GM12878 (cell line): ENCODE results near the gene DOCK9. TPM values are rescaled to one million over a fixed set of nuclear protein-coding genes. Genes with fewer than 3 reads are reported as not detected.

Experiments used
- ATAC-seq: fragments of 200-7000 bp; cut with Tn5 transposase; 3 replicates; pipeline ENCODE4 v1.9.1; 2020; ENCODE audit warnings: mild to moderate bottlenecking, moderate library complexity
- BruUV-seq: library from RNA; stranded (reverse); fragments of 400-500 nt; replicated peaks from 2 replicates; lab custom pipeline; 2021; lab: Mats Ljungman, UMichigan
- CTCF ChIA-PET: fragments of 300-600 bp; sonication (Branson Sonifier 250); formaldehyde crosslinking; extraction: SDS; loops from one replicate; lab custom pipeline; 2021; ENCODE audit warnings: inconsistent platforms; lab: Yijun Ruan, JAX
- POLR2A ChIA-PET: fragments of 350-600 bp; formaldehyde crosslinking; extraction: SDS; loops from one replicate; lab custom pipeline; 2021; ENCODE audit warnings: inconsistent platforms; lab: Charles Lee
- RAD21 ChIA-PET: fragments of 300-600 bp; sonication (Branson Sonifier 250); formaldehyde crosslinking; loops from one replicate; lab custom pipeline; 2023; ENCODE audit warnings: antibody characterized with exemption; ENCODE audit not compliant: unreplicated experiment; lab: Charles Lee
- SMC1A ChIA-PET: fragments of 300-600 bp; sonication (Branson Sonifier 250); formaldehyde crosslinking; loops from one replicate; lab custom pipeline; 2023; ENCODE audit not compliant: unreplicated experiment, uncharacterized antibody; lab: Charles Lee
- DNase-seq: peaks from one replicate; pipeline ENCODE4 v3.0.0-alpha.2; 2011; ENCODE audit warnings: low read depth, low spot score
- FAIRE-seq: peaks from 3 replicates; lab custom pipeline; 2011; peaks lifted over from hg19 to GRCh38; lab: Jason Lieb, UNC
- H2AFZ ChIP-seq: 2 replicates; pipeline ENCODE4 v1.6.0; 2011; ENCODE audit warnings: low read depth, low read length, control low read depth; ENCODE audit not compliant: control insufficient read depth
- H3K27ac ChIP-seq: 2 replicates; pipeline ENCODE4 v1.5.1; 2011; ENCODE audit warnings: control low read depth; ENCODE audit not compliant: control insufficient read depth, insufficient read depth
- H3K27me3 ChIP-seq, 2 experiments: replicated peaks in 1 of 2; 2 replicates each; pipeline versions ENCODE4 v1.6.0 to v1.6.1; 2011; ENCODE audit warnings: low read length in 1 of 2; ENCODE audit not compliant: control insufficient read depth in 2 of 2, insufficient read depth in 2 of 2
- H3K36me3 ChIP-seq, 2 experiments: 2 replicates each; pipeline ENCODE4 v1.5.1; 2011; ENCODE audit warnings: low read length in 1 of 2; ENCODE audit not compliant: control insufficient read depth in 2 of 2, insufficient read depth in 2 of 2
- H3K4me1 ChIP-seq: 2 replicates; pipeline ENCODE4 v1.6.1; 2011; ENCODE audit warnings: mild to moderate bottlenecking, low read length, moderate library complexity, mixed read lengths; ENCODE audit not compliant: control insufficient read depth, insufficient read depth
- H3K4me2 ChIP-seq: 2 replicates; pipeline ENCODE4 v1.6.0; 2011; ENCODE audit warnings: control low read depth; ENCODE audit not compliant: control insufficient read depth, insufficient read depth
- H3K4me3 ChIP-seq: fragments of 200-600 bp; sonication (generic); 2 replicates; pipeline ENCODE4 v1.5.1; 2016
- H3K79me2 ChIP-seq: 2 replicates; pipeline ENCODE4 v1.6.0; 2011; ENCODE audit warnings: low read length; ENCODE audit not compliant: control insufficient read depth, insufficient read depth
- H3K9ac ChIP-seq: 2 replicates; pipeline ENCODE4 v1.8.0; 2011; ENCODE audit warnings: low read length, control low read depth, mixed read lengths; ENCODE audit not compliant: control insufficient read depth, insufficient read depth
- H3K9me3 ChIP-seq: replicated peaks from 3 replicates; pipeline ENCODE4 v1.5.1; 2011; ENCODE audit warnings: mild to moderate bottlenecking, low read length; ENCODE audit not compliant: control insufficient read depth, insufficient read depth
- H4K20me1 ChIP-seq: 2 replicates; pipeline ENCODE4 v1.6.0; 2011; ENCODE audit not compliant: control insufficient read depth, insufficient read depth
- BCL11A ChIP-seq: IDR thresholded peaks from 2 replicates; pipeline ENCODE4 v1.6.1; 2011; ENCODE audit warnings: low read depth, low read length
- JUNB ChIP-seq: IDR thresholded peaks from 2 replicates; pipeline ENCODE4 v1.6.1; 2016; ENCODE audit warnings: antibody characterized with exemption, mild to moderate bottlenecking
- LARP7 ChIP-seq: fragments of 450-650 bp; IDR thresholded peaks from 2 replicates; pipeline ENCODE4 v1.6.1; 2017; ENCODE audit warnings: mild to moderate bottlenecking
- PRDM15 ChIP-seq: fragments of 450-650 bp; formaldehyde crosslinking; IDR thresholded peaks from 2 replicates; pipeline ENCODE4 v1.4.0; 2020; ENCODE audit warnings: mild to moderate bottlenecking, moderate library complexity
- RAD21 ChIP-seq: IDR thresholded peaks from 2 replicates; pipeline ENCODE4 v1.6.1; 2011; ENCODE audit warnings: mild to moderate bottlenecking, low read depth, low read length, moderate library complexity; ENCODE audit not compliant: insufficient read depth
- SMARCA5 ChIP-seq: fragments of 450-650 bp; IDR thresholded peaks from 2 replicates; pipeline ENCODE4 v1.6.1; 2017; ENCODE audit warnings: mild to moderate bottlenecking
- SP1 ChIP-seq: IDR thresholded peaks from one replicate; pipeline ENCODE4 v1.6.1; 2011; ENCODE audit warnings: low read depth, low read length
- TBL1XR1 ChIP-seq: IDR thresholded peaks from 2 replicates; pipeline ENCODE4 v1.6.1; 2012; ENCODE audit warnings: low read depth, low read length, improper control_type of control experiment
- WRNIP1 ChIP-seq: IDR thresholded peaks from 2 replicates; pipeline ENCODE4 v1.6.1; 2011; ENCODE audit warnings: low read depth, low read length, improper control_type of control experiment, borderline replicate concordance
- ZSCAN29 ChIP-seq: fragments of 450-650 bp; IDR thresholded peaks from 2 replicates; pipeline ENCODE4 v1.6.1; 2017; ENCODE audit warnings: mild to moderate bottlenecking, moderate library complexity
- WGBS: methylation state at CpG from one replicate; pipeline ENCODE4 v1.1.6; 2016; ENCODE audit warnings: low lambda C conversion rate; ENCODE audit not compliant: insufficient replicate concordance, insufficient coverage; ENCODE audit errors: missing lambda C conversion rate; 5-methylcytosine and 5-hydroxymethylcytosine counted together
- in situ Hi-C: fragments of 300-500 bp; cut with MboI; formaldehyde crosslinking; loops from 9 replicates; pipeline ENCODE4 v1.14.3; 2018; ENCODE audit warnings: mixed read lengths
- intact Hi-C: fragments of 100-400 bp; cut with micrococcal nuclease; formaldehyde crosslinking; loops from one replicate; pipeline ENCODE4 v1.14.2; 2022; ENCODE audit not compliant: unreplicated experiment
- polyA plus RNA-seq, 11 experiments: library from polyadenylated mRNA; depleted of rRNA in 4 of 11; unstranded in 6 of 11; stranded (reverse) in 5 of 11; fragments of >200 nt; fragmentation: Nextera tagmentation in 4 of 11; fragmentation: Illumina TruSeq in 1 of 11; extraction: Ambion mirVana in 4 of 11; extraction: Trizol in 1 of 11; gene quantifications; 1 replicate in 1 of 11; 2 replicates in 10 of 11; pipeline versions ENCODE4 v1.2.1 to v1.2.3, GENCODE V29; 2011 to 2016; ENCODE audit warnings: inconsistent platforms in 2 of 11, missing spikeins in 2 of 11, low read depth in 1 of 11
- total RNA-seq, 4 experiments: library from RNA; depleted of rRNA in 3 of 4; stranded (reverse); fragments of >200 nt in 3 of 4; fragmentation: Illumina TruSeq in 1 of 4; extraction: Trizol in 1 of 4; gene quantifications; 2 replicates each; pipeline versions ENCODE4 v1.2.1 to v1.2.3, GENCODE V29; 2013 to 2021

DOCK9 gene
- total and polyA plus RNA-seq, 10 of the 15 experiments (the other 5 are each of a cell fraction or from before 2014, with no cell fraction given) = 0.09 to 2.9 (median 0.74) TPM

- ATAC-seq (no peak), DNase-seq (no peak), FAIRE-seq (no peak)
- no peak for TF ChIP-seq TBL1XR1
- no peak for TF ChIP-seq RAD21
- no peak for TF ChIP-seq SMARCA5
- no peak for TF ChIP-seq WRNIP1
- no peak for TF ChIP-seq ZSCAN29
- no peak for TF ChIP-seq PRDM15 (CRISPR knock-in tag)
- TF ChIP-seq BCL11A = no peak
- no peak for TF ChIP-seq JUNB
- TF ChIP-seq SP1 = no peak
- TF ChIP-seq LARP7 = no peak
- intact Hi-C loops = no loop called here
- ChIA-PET CTCF (interaction anchor here (1.1 to 1.4 kb wide), 2 partner anchors 14 to 74 kb away, joined by 3 read pairs; no protein-coding TSS in a partner anchor), SMC1A (no interaction called here), POLR2A (no interaction called here), RAD21 (interaction anchor here (0.6 kb wide), 1 partner anchor 38 kb away, joined by 3 read pairs; no protein-coding TSS in a partner anchor)
- in situ Hi-C loops = no loop called here
- WGBS = 28% methylated on average over 8 of the region's 8 CpGs
- no peaks in the 10 kb centered on the region; the same call in 1 of the 2 replicates for H3K4me1 ChIP-seq
- H3K9me3 ChIP-seq = no peaks in the 10 kb centered on the region
- H3K27me3 ChIP-seq = no peaks in the 10 kb centered on the region; a peak in 1 of 4 replicates
- no peak overlapping the region for H3K9ac ChIP-seq
- no peak overlapping the region for H3K4me3 ChIP-seq
- no peak overlapping the region for H2AFZ ChIP-seq
- no peaks in the 10 kb centered on the region for H3K79me2 ChIP-seq
- no peak overlapping the region for H3K4me2 ChIP-seq
- no peaks in the 10 kb centered on the region for H4K20me1 ChIP-seq
- BruUV-seq = no TSS peak
- no peak overlapping the region for H3K27ac ChIP-seq
- H3K36me3 ChIP-seq = no peaks in the 10 kb centered on the region
Observed at GRCh38 chr13:98765996-98766519, 211.8 kb downstream of the DOCK9 start.
